Loucy (cell line): ENCODE measurements around the gene SV2B.
"Not testable (repeated sequence)": the region's sequence is repeated elsewhere in the genome, so short reads cannot be mapped to it uniquely, and the experiment has no call there.

Experiments used
- H2AFZ ChIP-seq: fragments of 200-600 bp; sonication (generic); 2 replicates; pipeline ENCODE4 v1.6.0; 2016; ENCODE audit warnings: antibody characterized with exemption, mild to moderate bottlenecking, low read length, moderate library complexity
- H3F3A ChIP-seq: fragments of 200-600 bp; 2 replicates; pipeline ENCODE4 v1.6.0; 2016; ENCODE audit warnings: antibody characterized with exemption, low read depth, mild to moderate bottlenecking
- H3K27me3 ChIP-seq: fragments of 200-600 bp; sonication (generic); 2 replicates; pipeline ENCODE4 v1.6.1; 2014; ENCODE audit warnings: low read length, mild to moderate bottlenecking; ENCODE audit not compliant: insufficient read depth, poor library complexity, severe bottlenecking
- H3K36me3 ChIP-seq: fragments of 200-600 bp; sonication (generic); 2 replicates; pipeline ENCODE4 v1.6.1; 2016; ENCODE audit warnings: low read length; ENCODE audit not compliant: insufficient read depth
- H3K4me1 ChIP-seq: fragments of 200-600 bp; sonication (generic); 2 replicates; pipeline ENCODE4 v1.5.1; 2014; ENCODE audit warnings: low read length, mild to moderate bottlenecking; ENCODE audit not compliant: insufficient read depth, poor library complexity, severe bottlenecking
- H3K4me2 ChIP-seq: fragments of 200-600 bp; sonication (generic); 2 replicates; pipeline ENCODE4 v1.6.0; 2014; ENCODE audit warnings: antibody characterized with exemption, low read length, low read depth, mild to moderate bottlenecking; ENCODE audit not compliant: poor library complexity, severe bottlenecking
- H3K4me3 ChIP-seq: fragments of 200-600 bp; sonication (generic); 2 replicates; pipeline ENCODE4 v1.5.1; 2014; ENCODE audit warnings: low read length, mild to moderate bottlenecking, mixed read lengths; ENCODE audit not compliant: poor library complexity, severe bottlenecking
- H3K79me2 ChIP-seq: fragments of 200-600 bp; sonication (generic); 2 replicates; pipeline ENCODE4 v1.6.1; 2014; ENCODE audit warnings: low read length; ENCODE audit not compliant: insufficient read depth
- H3K9ac ChIP-seq: fragments of 200-600 bp; sonication (generic); 2 replicates; pipeline ENCODE4 v1.6.0; 2014; ENCODE audit warnings: mild to moderate bottlenecking, low read depth, low read length, moderate library complexity; ENCODE audit not compliant: poor library complexity, severe bottlenecking
- H3K9me2 ChIP-seq: fragments of 200-600 bp; sonication (generic); replicated peaks from 2 replicates; pipeline ENCODE4 v1.6.1; 2016; ENCODE audit warnings: low read depth, low read length, mixed read lengths
- H3K9me3 ChIP-seq: fragments of 200-600 bp; sonication (generic); 2 replicates; pipeline ENCODE4 v1.6.1; 2014; ENCODE audit warnings: mild to moderate bottlenecking, antibody characterized with exemption, low read length, low read depth; ENCODE audit not compliant: insufficient read depth
- H4K20me1 ChIP-seq: fragments of 200-600 bp; sonication (generic); 2 replicates; pipeline ENCODE4 v1.6.0; 2014; ENCODE audit warnings: antibody characterized with exemption, low read length, mild to moderate bottlenecking; ENCODE audit not compliant: insufficient read depth, poor library complexity, severe bottlenecking
- CTCF ChIP-seq: fragments of 200-600 bp; sonication (generic); conservative IDR thresholded peaks from 2 replicates; pipeline ENCODE4 v1.5.1; 2014; ENCODE audit warnings: mild to moderate bottlenecking, antibody characterized with exemption, low read length
- EZH2phosphoT487 ChIP-seq: fragments of 200-600 bp; IDR thresholded peaks from 2 replicates; pipeline ENCODE4 v1.6.1; 2018; ENCODE audit warnings: antibody characterized with exemption, mild to moderate bottlenecking, moderate library complexity, borderline replicate concordance

SV2B gene

GRCh38 chr15:91073768-91074167 is 26.3 kb upstream of the SV2B start:
- TF ChIP-seq CTCF (no peak), EZH2phosphoT487 (no peak)
- Histone ChIP-seq H3K4me1 (no peaks in the 10 kb centered on the region), H3K9ac (no peak overlapping the region), H3K27me3 (no peaks in the 10 kb centered on the region), H3K79me2 (no peaks in the 10 kb centered on the region), H3K4me3 (no peak overlapping the region), H2AFZ (no peak overlapping the region), H3K9me3 (no peaks in the 10 kb centered on the region), H3F3A (no peaks in the 10 kb centered on the region), H3K36me3 (no peaks in the 10 kb centered on the region), H4K20me1 (no peaks in the 10 kb centered on the region), H3K4me2 (no peak overlapping the region), H3K9me2 (no peaks in the 10 kb centered on the region)

- Histone ChIP-seq H3K79me2 (no peaks in the 10 kb centered on the region), H2AFZ (0 out of 2 replicates have a peak overlapping the region, but pooled peaks have one; percentile 15), H3K4me3 (no peak overlapping the region), H3K9me2 (no peaks in the 10 kb centered on the region), H3K4me2 (no peak overlapping the region), H3K9ac (no peak overlapping the region), H3K27me3 (no peaks in the 10 kb centered on the region), H3K9me3 (no peaks in the 10 kb centered on the region), H4K20me1 (no peaks in the 10 kb centered on the region), H3K36me3 (no peaks in the 10 kb centered on the region), H3K4me1 (no peaks in the 10 kb centered on the region), H3F3A (no peaks in the 10 kb centered on the region)
- TF ChIP-seq CTCF (no peak), EZH2phosphoT487 (no peak)
Observed at GRCh38 chr15:91075739-91076138, 24.3 kb upstream of the SV2B start.

GRCh38 chr15:91077029-91077428 is 23.0 kb upstream of the SV2B start:
- Histone ChIP-seq H3K27me3 (no peaks in the 10 kb centered on the region), H3K79me2 (no peaks in the 10 kb centered on the region), H3K9me3 (no peaks in the 10 kb centered on the region), H3F3A (no peaks in the 10 kb centered on the region), H3K36me3 (no peaks in the 10 kb centered on the region), H3K4me2 (no peak overlapping the region), H3K9me2 (no peaks in the 10 kb centered on the region), H4K20me1 (no peaks in the 10 kb centered on the region), H3K9ac (no peak overlapping the region), H3K4me3 (no peak overlapping the region), H2AFZ (peak overlapping the region; percentile 3; the same call in 1 of the 2 replicates), H3K4me1 (no peaks in the 10 kb centered on the region)
- TF ChIP-seq EZH2phosphoT487 (no peak), CTCF (no peak)

- not testable (repeated sequence) for H4K20me1 ChIP-seq, H3K4me2 ChIP-seq, H3K79me2 ChIP-seq, H2AFZ ChIP-seq, H3F3A ChIP-seq, H3K9me3 ChIP-seq, H3K36me3 ChIP-seq, H3K9me2 ChIP-seq, H3K4me1 ChIP-seq, H3K4me3 ChIP-seq, H3K9ac ChIP-seq
- peaks cover 19% of the 10 kb centered on the region for H3K27me3 ChIP-seq
Observed at GRCh38 chr15:91093866-91094265, 6.2 kb upstream of the SV2B start.
